ENCODE data around the gene GTPBP4. TPM values are rescaled to one million over a fixed set of nuclear protein-coding genes. Genes with fewer than 3 reads are reported as not detected.

Gene GTPBP4
- polyA plus RNA-seq, 2 of the 4 experiments (the other 2 are of a cell fraction), result 67.8 to 104 TPM

- Histone ChIP-seq H3K9me3 (no peaks in the 10 kb centered on the region), H3K4me1 (peaks cover 1% of the 10 kb centered on the region), H3K4me2 (no peak overlapping the region), H3K4me3 (no peak overlapping the region), H3K27ac (no peak overlapping the region)
- POLR2A ChIA-PET, result no interaction called here
- ATAC-seq (peak in 1 of 2 experiments; percentile 23; a peak in 2 of 6 replicates), DNase-seq (ENCODE audit: low read depth in 1 of 2, low spot score in 1 of 2) (no peak), FAIRE-seq (no peak)
- no peak for TF ChIP-seq USF2 (IDR thresholded peaks at IDR 0.05)
- no peak for TF ChIP-seq BCL3 (IDR thresholded peaks at IDR 0.05)
- no peak for TF ChIP-seq SREBF2 (IDR thresholded peaks at IDR 0.05)
- no peak for TF ChIP-seq EHF (CRISPR knock-in tag; IDR thresholded peaks at IDR 0.05)
- no peak for TF ChIP-seq RCOR1 (IDR thresholded peaks at IDR 0.05; ENCODE audit: low read depth, low read length)
- TF ChIP-seq HOXB5 (CRISPR knock-in tag; IDR thresholded peaks at IDR 0.05), result no peak
- TF ChIP-seq SMC3 (IDR thresholded peaks at IDR 0.05), result no peak
- no peak for TF ChIP-seq HDAC2 (IDR thresholded peaks at IDR 0.05)
- CTCF ChIA-PET, result no interaction called here
- WGBS (ENCODE audit: missing lambda C conversion rate), result 90% methylated on average over 20 of the region's 20 CpGs
These were observed 23.2 kb upstream of the GTPBP4 start for GRCh38 chr10:964988-965417.

GRCh38 chr10:966466-967235, 21.6 kb upstream of the GTPBP4 start:
- Histone ChIP-seq H3K4me3 (no peak overlapping the region), H3K4me1 (peaks cover 17% of the 10 kb centered on the region), H3K27ac (no peak overlapping the region), H3K4me2 (no peak overlapping the region), H3K9me3 (no peaks in the 10 kb centered on the region)
- ChIA-PET POLR2A (no interaction called here), CTCF (no interaction called here)
- 71% methylated on average over 20 of the region's 20 CpGs for WGBS (ENCODE audit: missing lambda C conversion rate)
- DNase-seq (ENCODE audit: low read depth in 1 of 2, low spot score in 1 of 2) (no peak), ATAC-seq (no peak), FAIRE-seq (no peak)
- TF ChIP-seq ZSCAN20 (CRISPR knock-in tag; IDR thresholded peaks at IDR 0.05) (no peak), GATA3 (IDR thresholded peaks at IDR 0.05; ENCODE audit: borderline replicate concordance) (no peak), BHLHE40 (IDR thresholded peaks at IDR 0.05; ENCODE audit: low read depth, low read length) (no peak), HEYL (CRISPR knock-in tag; IDR thresholded peaks at IDR 0.05) (no peak), CHD2 (IDR thresholded peaks at IDR 0.05; ENCODE audit: low read length, partially characterized antibody) (no peak), FOXS1 (CRISPR knock-in tag; IDR thresholded peaks at IDR 0.05) (no peak), CEBPB (IDR thresholded peaks at IDR 0.05) (no peak), RAD21 (conservative IDR thresholded peaks at IDR 0.05 in 1 of 2, IDR thresholded peaks at IDR 0.05 in 1 of 2) (no peak), FOSL2 (IDR thresholded peaks at IDR 0.05) (no peak), FOSL2 (CRISPR knock-in tag; IDR thresholded peaks at IDR 0.05) (no peak)

DNA sequence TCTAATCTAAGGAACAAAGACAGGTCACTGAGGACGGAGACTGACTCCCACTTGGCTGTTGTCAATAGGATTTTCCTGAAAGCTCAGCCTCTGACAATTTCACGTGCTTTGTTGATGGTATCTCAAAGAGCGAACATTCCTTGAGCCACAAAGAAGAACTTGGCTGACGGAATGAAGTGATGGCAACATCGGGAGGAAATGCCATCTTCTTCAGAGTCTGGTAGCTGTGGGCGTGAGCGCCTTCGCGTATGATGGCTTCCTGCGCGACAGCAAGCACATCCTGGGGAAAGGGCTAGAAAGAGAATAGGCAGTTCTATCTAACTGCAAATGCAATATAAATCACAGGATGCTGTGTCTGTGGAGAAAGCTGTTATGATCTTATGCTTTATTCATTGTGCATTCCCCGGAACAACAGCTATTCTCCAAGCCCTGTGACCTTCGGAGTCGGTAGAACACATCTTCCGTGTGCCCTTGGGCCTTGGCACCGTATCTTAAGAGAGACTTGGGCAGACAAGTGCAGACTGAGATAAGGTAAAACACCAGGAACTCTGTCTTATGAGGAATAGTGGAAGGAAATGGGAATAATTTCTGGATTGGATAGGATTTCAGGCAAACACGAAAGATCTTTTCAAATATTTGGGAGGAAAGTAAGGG, 19.6 kb upstream of the GTPBP4 start:
- H3K27ac ChIP-seq, result no peak overlapping the region
- no peak for FAIRE-seq
- no peak for ATAC-seq
- no peak overlapping the region for H3K4me2 ChIP-seq
- TF ChIP-seq MAFK (IDR thresholded peaks at IDR 0.05; ENCODE audit: partially characterized antibody) (no peak), FOSB (CRISPR knock-in tag; IDR thresholded peaks at IDR 0.05) (no peak), FOXS1 (CRISPR knock-in tag; IDR thresholded peaks at IDR 0.05) (no peak)
- ChIA-PET CTCF (no interaction called here), POLR2A (no interaction called here)
- peaks cover 18% of the 10 kb centered on the region for H3K4me1 ChIP-seq
- no peaks in the 10 kb centered on the region for H3K9me3 ChIP-seq
- WGBS (ENCODE audit: missing lambda C conversion rate), result 87% methylated on average over 17 of the region's 17 CpGs
- no peak for DNase-seq (ENCODE audit: low read depth in 1 of 2, low spot score in 1 of 2)
- H3K4me3 ChIP-seq, result no peak overlapping the region
